T1000 (cell line): ENCODE results near the gene PHB1.
"Not testable (repeated sequence)": the region's sequence is repeated elsewhere in the genome, so short reads cannot be mapped to it uniquely, and the experiment has no call there.

Source experiments
- DNase-seq: peaks from one replicate; lab custom pipeline; 2025; ENCODE audit warnings: mixed read lengths; lab: John Stamatoyannopoulos, UW

The PHB1 gene

GRCh38 chr17:49439673-49440571 lies 25.2 kb upstream of the PHB1 start:
- DNase-seq: no peak

GRCh38 chr17:49439305-49439672 lies 24.6 kb upstream of the PHB1 start:
- no peak for DNase-seq

DNA sequence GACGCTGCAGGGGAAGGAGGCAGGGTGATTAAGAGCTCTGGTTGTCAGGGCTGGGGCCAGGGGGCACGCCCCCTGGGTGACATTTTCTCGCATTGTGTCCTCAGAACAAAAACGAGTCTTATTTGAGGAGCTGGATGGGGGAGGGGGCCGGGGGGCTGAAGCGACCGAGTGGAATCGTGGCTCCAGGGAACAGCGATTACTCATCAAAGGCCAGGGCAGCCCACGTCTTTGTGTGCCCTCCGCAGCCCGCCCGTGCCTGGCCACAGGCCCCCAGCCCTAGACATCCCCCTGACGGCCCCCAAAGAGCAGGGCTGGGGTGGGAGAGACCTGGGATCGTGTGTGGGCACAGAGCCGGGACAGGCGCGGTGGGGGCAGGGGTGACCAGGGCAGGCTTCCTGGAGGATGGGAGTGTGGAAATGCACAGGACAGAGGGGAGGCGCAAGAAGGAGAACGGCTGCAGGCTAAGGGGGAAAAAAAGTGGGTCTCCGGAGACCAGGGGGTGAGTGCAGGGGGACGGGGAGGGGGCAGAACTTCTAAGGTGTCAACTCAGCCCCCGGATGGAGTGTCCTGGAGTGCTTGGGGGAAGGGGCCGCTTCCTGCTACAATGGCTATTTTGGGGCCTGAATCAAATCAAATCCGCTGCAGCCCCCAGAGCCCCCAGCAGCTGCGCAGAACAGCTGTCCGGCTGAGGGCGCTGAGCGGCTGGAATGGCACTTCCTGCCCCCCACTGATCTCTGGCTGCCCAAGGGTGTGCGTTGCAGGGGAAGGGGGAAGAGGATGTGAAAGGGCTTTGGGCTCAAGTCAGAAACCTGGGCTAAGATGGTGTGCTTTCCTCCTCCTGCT lies 24.0 kb upstream of the PHB1 start:
- no peak for DNase-seq

- no peak for DNase-seq
Measured at GRCh38 chr17:49437696-49438435, 23.2 kb upstream of the PHB1 start.

DNA sequence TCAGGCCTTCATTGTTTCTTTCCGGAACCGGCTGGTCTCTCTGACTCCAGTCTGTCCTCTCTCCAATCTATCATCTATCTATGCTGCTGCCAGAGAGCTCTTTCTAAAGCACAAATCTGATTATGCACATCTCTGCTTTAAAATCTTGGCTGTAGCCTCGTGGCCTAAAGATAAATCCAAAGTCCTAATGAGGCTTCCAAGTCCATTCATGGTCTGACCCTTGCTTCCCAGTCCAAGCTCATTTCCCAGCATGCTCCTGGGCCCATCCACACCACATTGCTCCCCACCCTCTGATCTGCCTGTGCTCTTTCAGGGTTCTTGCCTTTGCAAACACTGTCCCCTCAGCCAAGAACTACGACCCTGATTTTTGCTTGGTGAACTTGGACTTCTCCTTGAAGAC lies 21.5 kb upstream of the PHB1 start:
- no peak for DNase-seq

DNA sequence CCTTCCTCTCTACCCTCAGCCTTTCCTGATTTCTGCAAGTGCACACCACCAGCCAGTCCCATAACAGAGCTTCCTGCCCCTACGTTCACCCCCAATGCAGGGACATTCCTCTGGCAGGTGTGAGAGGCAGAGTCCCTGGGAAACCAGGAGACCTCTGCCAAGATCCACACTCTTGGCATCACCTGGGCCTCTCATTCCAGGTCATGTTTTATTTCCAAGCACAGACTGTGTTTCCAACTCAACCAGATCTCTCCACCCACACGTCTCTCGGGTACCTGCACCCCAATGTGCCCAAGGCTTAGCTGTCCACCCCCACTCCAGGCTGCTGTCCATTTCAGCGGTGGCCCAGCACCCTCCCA lies 21.0 kb upstream of the PHB1 start:
- DNase-seq: no peak

DNA sequence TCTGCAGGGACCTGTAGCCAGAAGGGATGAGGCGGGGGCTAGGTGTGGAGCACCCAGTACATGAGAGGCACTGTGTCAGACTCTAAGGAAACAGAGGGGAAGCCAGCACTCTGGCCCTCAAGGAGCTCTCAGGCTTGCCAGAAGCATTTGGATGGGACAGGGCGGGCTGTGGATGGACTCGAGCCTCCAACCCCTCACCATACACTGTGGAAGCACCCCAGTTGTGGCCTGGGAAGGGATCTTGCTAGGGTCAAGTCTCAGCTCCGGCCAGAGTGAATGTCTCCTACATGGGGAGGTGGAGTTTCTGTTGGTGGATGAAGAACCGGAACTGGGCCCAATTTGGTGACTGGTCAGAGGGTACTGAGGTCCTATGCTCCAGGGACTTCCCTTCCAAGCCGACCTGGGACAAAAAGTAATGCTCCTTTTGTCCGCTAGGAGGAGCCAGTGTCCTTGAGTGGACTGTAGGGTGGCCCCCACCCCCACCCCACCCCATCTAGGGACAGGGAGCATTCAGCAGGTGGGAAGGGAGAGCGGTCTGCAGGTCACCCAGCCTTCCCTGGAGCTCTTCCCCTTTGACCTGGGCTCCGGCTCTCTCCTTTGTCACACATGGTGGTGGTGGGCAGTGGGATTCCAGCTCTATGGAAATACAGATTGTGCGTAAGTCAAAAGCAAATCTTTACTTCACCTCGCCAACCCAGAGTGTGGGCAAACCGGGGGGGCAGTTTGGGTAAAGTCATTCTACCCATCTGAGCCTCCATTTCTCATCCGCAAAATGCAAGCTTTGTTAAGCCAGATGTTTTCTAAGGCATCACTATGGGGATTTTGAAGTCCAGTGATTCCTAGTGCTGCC lies 20.4 kb upstream of the PHB1 start:
- DNase-seq: no peak

DNA sequence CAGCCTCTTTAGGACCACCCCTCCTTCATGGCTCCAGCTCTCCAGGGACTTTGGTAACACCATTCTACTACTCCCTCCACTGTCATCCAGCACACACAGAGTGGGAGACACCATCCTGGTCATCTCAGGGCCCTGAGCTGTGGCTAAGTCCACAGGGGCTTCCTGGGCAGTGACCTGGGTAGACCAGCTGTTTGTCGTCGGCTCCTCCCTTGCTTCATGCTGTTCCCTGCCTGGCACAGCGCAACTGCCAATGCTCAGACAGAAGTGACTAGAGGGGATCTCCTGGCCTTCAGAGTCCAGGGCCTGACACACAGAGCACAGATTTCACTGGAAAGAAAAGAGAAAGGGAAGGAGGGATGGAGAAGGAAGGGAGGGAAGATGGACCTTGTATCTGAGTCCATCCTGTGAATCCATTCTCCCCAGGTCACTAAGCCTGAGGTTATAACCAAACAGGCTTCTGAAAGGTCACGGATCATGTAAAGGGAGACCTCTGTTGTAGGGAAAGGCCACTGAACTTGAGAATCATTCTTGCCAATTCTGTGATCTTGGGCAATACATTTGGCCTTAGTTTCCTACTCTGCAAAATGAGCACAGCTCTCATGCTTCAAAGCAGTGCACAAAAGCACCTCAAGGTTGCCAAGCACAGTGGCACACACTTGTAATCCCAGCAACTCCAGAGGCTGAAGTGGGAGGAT lies 18.5 kb upstream of the PHB1 start:
- no peak for DNase-seq

GRCh38 chr17:49431743-49432142 lies 17.1 kb upstream of the PHB1 start:
- no peak for DNase-seq

DNA sequence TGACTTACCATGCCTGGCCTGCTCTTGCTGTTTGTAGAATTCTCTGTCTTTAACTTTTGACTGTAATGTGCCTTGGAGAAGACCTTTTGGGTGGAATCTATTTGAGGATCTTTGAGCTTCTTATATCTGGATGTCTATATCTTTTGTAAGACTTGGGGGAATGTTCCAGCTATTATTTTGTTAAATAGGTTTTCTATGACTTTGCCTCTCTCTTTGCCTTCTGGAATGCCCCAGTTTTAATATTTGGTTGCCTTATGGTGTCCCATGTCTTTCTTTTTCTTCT lies 10.3 kb upstream of the PHB1 start:
- DNase-seq: no peak

- not testable (repeated sequence) for DNase-seq
Measured at GRCh38 chr17:49424276-49425003, 9.8 kb upstream of the PHB1 start.

DNA sequence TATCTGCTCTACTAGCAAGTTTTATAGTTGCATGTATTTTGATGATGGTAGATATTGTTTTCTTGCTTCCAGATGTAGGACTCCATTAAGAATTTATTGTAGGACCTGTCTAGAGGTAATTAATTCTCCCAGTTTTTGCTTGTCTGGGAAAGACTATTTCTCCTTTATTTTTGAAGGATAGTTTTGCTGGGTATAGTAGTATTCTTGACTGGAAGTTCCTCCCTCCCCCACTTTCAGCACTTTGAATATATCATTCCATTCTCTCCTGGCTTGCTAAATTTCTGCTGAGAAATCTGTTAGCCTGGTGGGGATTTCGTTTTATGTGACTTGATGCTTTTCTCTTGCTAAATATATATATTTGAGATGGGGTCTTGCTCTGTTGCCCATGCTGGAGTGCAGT lies 8.0 kb upstream of the PHB1 start:
- DNase-seq: no peak

DNA sequence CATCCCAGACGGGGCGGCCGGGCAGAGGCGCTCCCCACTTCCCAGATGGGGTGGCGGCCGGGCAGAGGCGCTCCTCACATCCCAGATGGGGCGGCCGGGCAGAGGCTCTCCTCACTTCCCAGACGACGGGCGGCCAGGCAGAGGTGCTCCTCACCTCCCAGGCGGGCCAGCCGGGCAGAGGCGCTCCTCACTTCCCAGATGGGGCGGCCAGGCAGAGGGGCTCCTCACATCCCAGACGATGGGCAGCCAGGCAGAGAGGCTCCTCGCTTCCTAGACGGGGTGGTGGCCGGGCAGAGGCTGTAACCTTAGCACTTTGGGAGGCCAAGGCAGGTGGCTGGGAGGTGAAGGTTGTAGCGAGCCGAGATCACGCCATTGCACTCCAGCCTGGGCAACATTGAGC lies 5.1 kb upstream of the PHB1 start:
- DNase-seq: not testable (repeated sequence)

DNA sequence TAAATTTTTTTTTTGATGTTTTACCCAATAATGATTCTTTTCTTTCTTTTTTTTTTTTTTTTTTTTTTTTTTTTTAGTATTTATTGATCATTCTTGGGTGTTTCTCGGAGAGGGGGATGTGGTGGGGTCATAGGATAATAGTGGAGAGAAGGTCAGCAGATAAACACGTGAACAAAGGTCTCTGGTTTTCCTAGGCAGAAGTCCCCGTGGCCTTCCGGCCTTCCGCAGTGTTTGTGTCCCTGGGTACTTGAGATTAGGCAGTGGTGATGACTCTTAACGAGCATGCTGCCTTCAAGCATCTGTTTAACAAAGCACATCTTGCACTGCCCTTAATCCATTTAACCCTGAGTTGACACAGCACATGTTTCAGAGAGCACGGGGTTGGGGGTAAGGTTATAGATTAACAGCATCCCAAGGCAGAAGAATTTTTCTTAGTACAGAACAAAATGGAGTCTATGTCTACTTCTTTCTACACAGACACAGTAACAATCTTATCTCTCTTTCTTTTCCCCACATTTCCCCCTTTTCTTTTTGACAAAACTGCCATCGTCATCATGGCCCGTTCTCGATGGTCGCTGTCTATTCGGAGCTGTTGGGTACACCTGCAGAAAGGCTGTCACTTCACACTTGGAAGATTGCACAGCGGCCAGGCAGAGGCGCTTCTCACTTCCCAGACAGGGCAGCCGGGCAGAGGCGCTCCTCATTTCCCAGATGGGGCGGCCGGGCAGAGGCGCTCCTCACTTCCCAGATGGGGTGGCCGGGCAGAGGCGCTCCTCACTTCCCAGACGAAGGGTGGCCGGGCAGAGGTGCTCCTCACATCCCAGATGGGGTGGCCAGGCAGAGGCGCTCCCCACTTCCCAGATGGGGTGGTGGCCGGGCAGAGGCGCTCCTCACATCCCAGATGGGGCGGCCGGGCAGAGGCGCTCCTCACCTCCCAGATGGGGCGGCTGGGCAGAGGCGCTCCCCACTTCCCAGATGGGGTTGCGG lies 4.4 kb upstream of the PHB1 start:
- not testable (repeated sequence) for DNase-seq

GRCh38 chr17:49414271-49414621 lies 436 bp downstream of the PHB1 start:
- no peak for DNase-seq

- DNase-seq: no peak
Measured at GRCh38 chr17:49409066-49409465, 5.6 kb downstream of the PHB1 start.

GRCh38 chr17:49407981-49408501 lies 6.6 kb downstream of the PHB1 start:
- peak; percentile 15 for DNase-seq

GRCh38 chr17:49407086-49407485 lies 7.6 kb downstream of the PHB1 start:
- no peak for DNase-seq

- no peak for DNase-seq
Measured at GRCh38 chr17:49406421-49407061, 8.1 kb downstream of the PHB1 start.
